PC-3 (cell line): ENCODE results near the gene PRKCG. TPM values are rescaled to one million over a fixed set of nuclear protein-coding genes. Genes with fewer than 3 reads are reported as not detected.
A peak's percentile ranks its signal among the peaks of the same experiment; 100 is the strongest.

ENCODE experiments used
- ATAC-seq: fragments of 200-7000 bp; cut with Tn5 transposase; 2 replicates; pipeline ENCODE4 v1.9.1; 2020; ENCODE audit warnings: mild to moderate bottlenecking, moderate library complexity
- BruUV-seq: library from RNA; stranded (reverse); fragments of 400-500 nt; replicated peaks from 2 replicates; lab custom pipeline; 2021; lab: Mats Ljungman, UMichigan
- CTCF ChIA-PET: fragments of 300-600 bp; sonication (Branson Sonifier 250); formaldehyde crosslinking; loops from one replicate; lab custom pipeline; 2022; ENCODE audit warnings: antibody characterized with exemption; lab: Charles Lee
- POLR2A ChIA-PET: fragments of 300-600 bp; sonication (Branson Sonifier 250); formaldehyde crosslinking; loops from one replicate; lab custom pipeline; 2022; ENCODE audit warnings: antibody characterized with exemption; ENCODE audit not compliant: unreplicated experiment; lab: Charles Lee
- DNase-seq: peaks from one replicate; pipeline ENCODE4 v3.0.0-alpha.2; 2015
- H2AFZ ChIP-seq: fragments of 300-600 bp; sonication (generic); 2 replicates; pipeline ENCODE4 v1.6.0; 2016; ENCODE audit warnings: antibody characterized with exemption, low read length
- H3F3A ChIP-seq: fragments of 300-600 bp; sonication (generic); one replicate; pipeline ENCODE4 v1.6.0; 2017; ENCODE audit warnings: antibody characterized with exemption, low read length, control low read depth, mild to moderate bottlenecking; ENCODE audit not compliant: unreplicated experiment
- H3K27ac ChIP-seq: fragments of 300-600 bp; sonication (generic); 2 replicates; pipeline ENCODE4 v1.5.1; 2016; ENCODE audit warnings: mild to moderate bottlenecking, low read length
- H3K27me3 ChIP-seq: fragments of 300-600 bp; sonication (generic); 2 replicates; pipeline ENCODE4 v1.6.1; 2016; ENCODE audit warnings: low read length, mixed read lengths
- H3K36me3 ChIP-seq: fragments of 300-600 bp; sonication (generic); 2 replicates; pipeline ENCODE4 v1.6.1; 2016; ENCODE audit warnings: low read depth, mixed run types, low read length, mixed read lengths
- H3K4me1 ChIP-seq: fragments of 300-600 bp; sonication (generic); 2 replicates; pipeline ENCODE4 v1.5.1; 2016; ENCODE audit warnings: low read length; ENCODE audit not compliant: insufficient read depth
- H3K4me2 ChIP-seq: fragments of 300-600 bp; sonication (generic); 2 replicates; pipeline ENCODE4 v1.6.0; 2016; ENCODE audit warnings: low read length
- H3K4me3 ChIP-seq: fragments of 300-600 bp; sonication (generic); 2 replicates; pipeline ENCODE4 v1.5.1; 2016; ENCODE audit warnings: mild to moderate bottlenecking, low read length, mixed read lengths
- H3K79me2 ChIP-seq: fragments of 300-600 bp; sonication (generic); 2 replicates; pipeline ENCODE4 v1.6.1; 2017; ENCODE audit warnings: low read length, mixed read lengths
- H3K9ac ChIP-seq: fragments of 300-600 bp; sonication (generic); 2 replicates; pipeline ENCODE4 v1.6.0; 2016; ENCODE audit warnings: mild to moderate bottlenecking, low read length
- H3K9me2 ChIP-seq: fragments of 300-600 bp; sonication (generic); replicated peaks from 2 replicates; pipeline ENCODE4 v1.6.1; 2016; ENCODE audit warnings: mixed run types, low read length, mixed read lengths
- H3K9me3 ChIP-seq: fragments of 300-600 bp; sonication (generic); 2 replicates; pipeline ENCODE4 v1.6.1; 2016; ENCODE audit warnings: low read length, mixed read lengths
- H4K20me1 ChIP-seq: fragments of 300-600 bp; sonication (generic); 2 replicates; pipeline ENCODE4 v1.6.1; 2016; ENCODE audit warnings: low read length, mixed read lengths
- CTCF ChIP-seq: fragments of 300-600 bp; sonication (generic); conservative IDR thresholded peaks from 2 replicates; pipeline ENCODE4 v1.5.1; 2017; ENCODE audit warnings: antibody characterized with exemption, low read depth, mild to moderate bottlenecking, low read length
- EZH2 ChIP-seq: fragments of 300-600 bp; sonication (generic); IDR thresholded peaks from one replicate; pipeline ENCODE4 v1.6.1; 2017; ENCODE audit warnings: antibody characterized with exemption, mild to moderate bottlenecking, low read length; ENCODE audit not compliant: unreplicated experiment
- EZH2phosphoT487 ChIP-seq: fragments of 300-600 bp; sonication (generic); IDR thresholded peaks from 2 replicates; pipeline ENCODE4 v1.6.1; 2018; ENCODE audit warnings: mild to moderate bottlenecking, antibody characterized with exemption, low read length, borderline replicate concordance
- intact Hi-C: fragments of 100-400 bp; cut with micrococcal nuclease; formaldehyde crosslinking; loops from 2 replicates; pipeline ENCODE4 v1.9.0; 2023
- total RNA-seq: library from RNA; depleted of rRNA; stranded (reverse); fragments of >200 nt; gene quantifications from 2 replicates; pipeline ENCODE4 v1.2.3, GENCODE V29; 2014

Gene PRKCG
- total RNA-seq, 1 experiment from 2014 or later = 1.5 TPM

- Histone ChIP-seq H3K9me2 (no peaks in the 10 kb centered on the region), H2AFZ (no peak overlapping the region), H3K27me3 (no peaks in the 10 kb centered on the region), H4K20me1 (no peaks in the 10 kb centered on the region), H3K36me3 (no peaks in the 10 kb centered on the region), H3F3A (no peaks in the 10 kb centered on the region), H3K4me2 (no peak overlapping the region), H3K79me2 (no peaks in the 10 kb centered on the region), H3K9me3 (no peaks in the 10 kb centered on the region), H3K9ac (no peak overlapping the region), H3K4me1 (peaks cover 9% of the 10 kb centered on the region), H3K27ac (no peak overlapping the region), H3K4me3 (no peak overlapping the region)
- DNase-seq (no peak), ATAC-seq (no peak)
- intact Hi-C loops = loop anchor here (10.0 kb wide), 1 partner anchor 74 kb away; no protein-coding TSS in a partner anchor
- no peak for TF ChIP-seq EZH2phosphoT487
- TF ChIP-seq CTCF = no peak
- TF ChIP-seq EZH2 = no peak
- ChIA-PET CTCF (interaction anchor here (0.6 kb wide), 1 partner anchor 17 kb away, joined by 3 read pairs; no protein-coding TSS in a partner anchor), POLR2A (no interaction called here)
- no TSS peak for BruUV-seq
Observed at GRCh38 chr19:53900191-53900860, 18.3 kb downstream of the PRKCG start.

GRCh38 chr19:53903055-53903680 is 21.2 kb downstream of the PRKCG start:
- Histone ChIP-seq H3K4me1 (peaks cover 11% of the 10 kb centered on the region), H3F3A (no peaks in the 10 kb centered on the region), H3K4me2 (no peak overlapping the region), H3K36me3 (no peaks in the 10 kb centered on the region), H3K9me3 (no peaks in the 10 kb centered on the region), H3K27me3 (peaks cover 18% of the 10 kb centered on the region), H3K9me2 (no peaks in the 10 kb centered on the region), H3K79me2 (no peaks in the 10 kb centered on the region), H3K27ac (no peak overlapping the region), H3K9ac (no peak overlapping the region), H4K20me1 (no peaks in the 10 kb centered on the region), H2AFZ (no peak overlapping the region), H3K4me3 (no peak overlapping the region)
- intact Hi-C loops = loop anchor here (1.0 to 10.0 kb wide), 2 partner anchors 24 to 72 kb away; no protein-coding TSS in a partner anchor
- ChIA-PET POLR2A (no interaction called here), CTCF (no interaction called here)
- TF ChIP-seq EZH2phosphoT487 = no peak
- TF ChIP-seq CTCF = no peak
- TF ChIP-seq EZH2 = no peak
- DNase-seq (peak; percentile 84), ATAC-seq (no peak)
- no TSS peak for BruUV-seq
